ENCODE results near the gene IDH1. TPM values are rescaled to one million over a fixed set of nuclear protein-coding genes. Genes with fewer than 3 reads are reported as not detected.

IDH1 gene
- total RNA-seq, 2 donors from 2014 or later, result 103 to 314 TPM

DNA sequence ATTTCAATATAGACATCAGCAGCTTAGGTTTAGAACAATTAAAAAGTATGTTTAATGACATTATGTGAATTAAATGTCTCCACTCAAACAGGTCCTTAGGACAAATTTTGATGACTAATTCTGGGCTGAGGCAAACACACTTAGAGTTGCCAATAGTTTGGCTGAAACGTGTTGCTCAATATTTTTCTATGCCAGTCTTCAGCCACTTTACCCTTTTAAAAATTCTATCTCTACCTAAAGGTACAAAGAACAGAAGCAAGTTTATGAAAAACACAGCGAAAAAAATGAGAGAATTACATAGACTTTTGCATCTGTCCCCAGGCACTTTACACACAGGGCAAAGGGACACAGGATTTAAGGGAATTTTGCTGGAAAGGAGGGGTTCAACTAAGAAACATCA is 4.5 kb downstream of the IDH1 start:
- WGBS, result 46% methylated on average over 2 of the region's 2 CpGs
- no peak for DNase-seq (ENCODE audit: low spot score)
- H3K9me3 ChIP-seq, result no peaks in the 10 kb centered on the region
- no peaks in the 10 kb centered on the region for H3K36me3 ChIP-seq
- no peaks in the 10 kb centered on the region for H3K27me3 ChIP-seq (replicated peaks; ENCODE audit: insufficient read depth)
- no peak overlapping the region for H3K27ac ChIP-seq
- TF ChIP-seq POLR2AphosphoS5 (IDR thresholded peaks at IDR 0.05) (no peak), POLR2A (IDR thresholded peaks at IDR 0.05) (no peak), CTCF (IDR thresholded peaks at IDR 0.05) (no peak)
- intact Hi-C loops (cut with DNase I), result loop anchor here (5.0 to 10.0 kb wide), 2 partner anchors 64 to 148 kb away; no protein-coding TSS in a partner anchor
- peaks cover 6% of the 10 kb centered on the region for H3K4me1 ChIP-seq (replicated peaks)
- no peak overlapping the region for H3K4me3 ChIP-seq

DNA sequence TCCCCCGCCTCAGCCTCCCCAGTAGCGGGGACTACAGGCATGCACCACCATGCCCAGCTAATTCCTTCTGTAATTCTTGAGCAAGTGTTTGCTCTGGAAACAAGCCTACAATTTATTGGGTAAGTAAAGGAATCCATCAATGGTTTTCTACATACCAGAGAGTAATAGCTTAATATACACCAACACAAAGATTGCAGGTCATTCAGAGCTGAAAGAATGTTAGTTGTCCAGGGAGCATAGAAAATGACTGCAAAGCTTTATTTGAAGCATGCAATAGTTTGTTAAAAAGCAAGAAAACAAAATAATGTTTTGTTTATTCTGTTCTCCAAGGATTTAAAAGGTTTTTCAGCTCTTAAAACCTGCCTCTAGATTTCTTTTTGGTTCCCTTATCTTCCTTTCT is 5.6 kb downstream of the IDH1 start:
- TF ChIP-seq POLR2A (IDR thresholded peaks at IDR 0.05), result no peak
- no peak for TF ChIP-seq POLR2AphosphoS5 (IDR thresholded peaks at IDR 0.05)
- no peak for TF ChIP-seq CTCF (IDR thresholded peaks at IDR 0.05)
- Histone ChIP-seq H3K9me3 (no peaks in the 10 kb centered on the region), H3K4me1 (replicated peaks) (peaks cover 6% of the 10 kb centered on the region), H3K4me3 (no peak overlapping the region), H3K36me3 (no peaks in the 10 kb centered on the region), H3K27me3 (replicated peaks; ENCODE audit: insufficient read depth) (no peaks in the 10 kb centered on the region), H3K27ac (no peak overlapping the region)
- intact Hi-C loops (cut with DNase I), result no loop called here
- 50% methylated on average over 2 of the region's 2 CpGs for WGBS
- no peak for DNase-seq (ENCODE audit: low spot score)

- Histone ChIP-seq H3K4me1 (replicated peaks) (peaks cover 6% of the 10 kb centered on the region), H3K9me3 (no peaks in the 10 kb centered on the region), H3K27me3 (replicated peaks; ENCODE audit: insufficient read depth) (no peaks in the 10 kb centered on the region), H3K4me3 (no peak overlapping the region), H3K36me3 (no peaks in the 10 kb centered on the region), H3K27ac (no peak overlapping the region)
- intact Hi-C loops (cut with DNase I), result no loop called here
- TF ChIP-seq POLR2AphosphoS5 (IDR thresholded peaks at IDR 0.05) (no peak), POLR2A (IDR thresholded peaks at IDR 0.05) (no peak), CTCF (IDR thresholded peaks at IDR 0.05) (no peak)
- 89% methylated on average over 3 of the region's 3 CpGs for WGBS
- no peak for DNase-seq (ENCODE audit: low spot score)
These were observed 6.3 kb downstream of the IDH1 start for GRCh38 chr2:208248601-208249000.

DNA sequence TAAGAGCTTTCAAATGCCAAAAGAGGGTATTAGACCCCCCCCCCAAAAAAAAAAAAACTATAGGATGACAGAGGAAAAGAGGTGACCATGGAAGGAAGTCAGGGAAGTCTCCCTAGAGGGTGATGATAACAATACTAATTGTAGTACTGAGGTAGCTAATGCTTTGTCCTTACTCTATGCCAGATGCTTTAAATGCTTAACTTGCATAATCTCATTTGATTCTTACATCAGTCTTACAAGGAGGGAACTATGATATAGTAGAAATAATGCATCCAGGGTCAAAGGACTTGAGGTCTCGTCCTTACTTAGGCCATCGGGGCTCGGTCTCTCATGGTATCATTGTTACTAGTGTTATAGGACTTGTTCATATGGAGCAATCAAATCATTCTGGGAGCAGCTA is 9.1 kb downstream of the IDH1 start:
- no peak for TF ChIP-seq POLR2AphosphoS5 (IDR thresholded peaks at IDR 0.05)
- no peak for TF ChIP-seq CTCF (IDR thresholded peaks at IDR 0.05)
- TF ChIP-seq POLR2A (IDR thresholded peaks at IDR 0.05), result no peak
- no peak for DNase-seq (ENCODE audit: low spot score)
- no peaks in the 10 kb centered on the region for H3K9me3 ChIP-seq
- peaks cover 6% of the 10 kb centered on the region for H3K4me1 ChIP-seq (replicated peaks)
- H3K36me3 ChIP-seq, result no peaks in the 10 kb centered on the region
- no peak overlapping the region for H3K27ac ChIP-seq
- intact Hi-C loops (cut with DNase I), result no loop called here
- 94% methylated on average over 3 of the region's 3 CpGs for WGBS
- H3K27me3 ChIP-seq (replicated peaks; ENCODE audit: insufficient read depth), result no peaks in the 10 kb centered on the region
- no peak overlapping the region for H3K4me3 ChIP-seq

- intact Hi-C loops (cut with DNase I), result no loop called here
- Histone ChIP-seq H3K27ac (no peak overlapping the region), H3K4me1 (replicated peaks) (peaks cover 6% of the 10 kb centered on the region), H3K9me3 (no peaks in the 10 kb centered on the region), H3K27me3 (replicated peaks; ENCODE audit: insufficient read depth) (no peaks in the 10 kb centered on the region), H3K36me3 (no peaks in the 10 kb centered on the region), H3K4me3 (no peak overlapping the region)
- TF ChIP-seq POLR2AphosphoS5 (IDR thresholded peaks at IDR 0.05) (no peak), CTCF (IDR thresholded peaks at IDR 0.05) (no peak), POLR2A (IDR thresholded peaks at IDR 0.05) (no peak)
- DNase-seq (ENCODE audit: low spot score), result no peak
These were observed 10.4 kb downstream of the IDH1 start for GRCh38 chr2:208244422-208244821.

Measured in prostate gland (tissue), 2 donors.